ENCODE data around the gene TPM1. TPM values are rescaled to one million over a fixed set of nuclear protein-coding genes. Genes with fewer than 3 reads are reported as not detected.

The TPM1 gene
- total RNA-seq, 1 experiment from 2014 or later = 421 TPM

DNA sequence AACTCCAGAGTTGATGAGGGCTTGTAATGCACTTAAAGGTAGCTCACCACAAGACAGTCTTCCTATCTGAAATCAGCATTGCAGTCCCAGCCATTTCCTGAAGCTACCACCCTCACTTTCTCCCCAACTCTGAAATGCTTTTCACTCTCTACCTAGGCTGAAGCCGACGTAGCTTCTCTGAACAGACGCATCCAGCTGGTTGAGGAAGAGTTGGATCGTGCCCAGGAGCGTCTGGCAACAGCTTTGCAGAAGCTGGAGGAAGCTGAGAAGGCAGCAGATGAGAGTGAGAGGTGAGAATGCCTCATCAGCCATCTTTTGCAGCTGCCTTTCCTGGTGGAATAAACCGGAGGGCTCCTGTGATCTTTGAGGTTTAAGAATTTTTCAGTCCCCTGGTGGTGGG, 14.3 kb downstream of the TPM1 start:
- Mint-ChIP-seq H3K9me3 (no peaks in the 10 kb centered on the region), H3K4me3 (no peak overlapping the region), H3K4me1 (peaks cover 20% of the 10 kb centered on the region), H3K27ac (peak overlapping the region; percentile 81), H3K27me3 (ENCODE audit: low read depth) (no peaks in the 10 kb centered on the region), H3K36me3 (peaks cover 86% of the 10 kb centered on the region)
- TF ChIP-seq NFATC4 (CRISPR knock-in tag; IDR thresholded peaks at IDR 0.05) = no peak
- TF ChIP-seq SP1 (CRISPR knock-in tag; conservative IDR thresholded peaks at IDR 0.05) = no peak
- TF ChIP-seq, protein P1, sequence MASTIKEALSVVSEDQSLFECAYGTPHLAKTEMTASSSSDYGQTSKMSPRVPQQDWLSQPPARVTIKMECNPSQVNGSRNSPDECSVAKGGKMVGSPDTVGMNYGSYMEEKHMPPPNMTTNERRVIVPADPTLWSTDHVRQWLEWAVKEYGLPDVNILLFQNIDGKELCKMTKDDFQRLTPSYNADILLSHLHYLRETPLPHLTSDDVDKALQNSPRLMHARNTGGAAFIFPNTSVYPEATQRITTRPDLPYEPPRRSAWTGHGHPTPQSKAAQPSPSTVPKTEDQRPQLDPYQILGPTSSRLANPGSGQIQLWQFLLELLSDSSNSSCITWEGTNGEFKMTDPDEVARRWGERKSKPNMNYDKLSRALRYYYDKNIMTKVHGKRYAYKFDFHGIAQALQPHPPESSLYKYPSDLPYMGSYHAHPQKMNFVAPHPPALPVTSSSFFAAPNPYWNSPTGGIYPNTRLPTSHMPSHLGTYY (CRISPR knock-in tag; IDR thresholded peaks at IDR 0.05) = no peak
- TF ChIP-seq FOXK1 (CRISPR knock-in tag; IDR thresholded peaks at IDR 0.05) = no peak
- TF ChIP-seq, protein P2, sequence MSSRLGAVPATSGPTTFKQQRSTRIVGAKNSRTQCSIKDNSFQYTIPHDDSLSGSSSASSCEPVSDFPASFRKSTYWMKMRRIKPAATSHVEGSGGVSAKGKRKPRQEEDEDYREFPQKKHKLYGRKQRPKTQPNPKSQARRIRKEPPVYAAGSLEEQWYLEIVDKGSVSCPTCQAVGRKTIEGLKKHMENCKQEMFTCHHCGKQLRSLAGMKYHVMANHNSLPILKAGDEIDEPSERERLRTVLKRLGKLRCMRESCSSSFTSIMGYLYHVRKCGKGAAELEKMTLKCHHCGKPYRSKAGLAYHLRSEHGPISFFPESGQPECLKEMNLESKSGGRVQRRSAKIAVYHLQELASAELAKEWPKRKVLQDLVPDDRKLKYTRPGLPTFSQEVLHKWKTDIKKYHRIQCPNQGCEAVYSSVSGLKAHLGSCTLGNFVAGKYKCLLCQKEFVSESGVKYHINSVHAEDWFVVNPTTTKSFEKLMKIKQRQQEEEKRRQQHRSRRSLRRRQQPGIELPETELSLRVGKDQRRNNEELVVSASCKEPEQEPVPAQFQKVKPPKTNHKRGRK (CRISPR knock-in tag; IDR thresholded peaks at IDR 0.05; ENCODE audit: borderline replicate concordance) = no peak
- TF ChIP-seq E2F5 (CRISPR knock-in tag; IDR thresholded peaks at IDR 0.05) = no peak
- TF ChIP-seq ZNF121 (CRISPR knock-in tag; IDR thresholded peaks at IDR 0.05) = no peak
- TF ChIP-seq ATF1 (CRISPR knock-in tag; IDR thresholded peaks at IDR 0.05) = no peak
- ATAC-seq (no peak), DNase-seq (ENCODE audit: low spot score) (no peak)
- POLR2A ChIA-PET = interaction anchor here (0.8 to 1.4 kb wide), 3 partner anchors 9 to 14 kb away, joined by 3 to 5 read pairs (median 4); partner anchors contain the start of gene TPM1
- CTCF ChIA-PET = interaction anchor here (1.3 kb wide), 1 partner anchor 9 kb away, joined by 4 read pairs; no protein-coding TSS in a partner anchor

DNA sequence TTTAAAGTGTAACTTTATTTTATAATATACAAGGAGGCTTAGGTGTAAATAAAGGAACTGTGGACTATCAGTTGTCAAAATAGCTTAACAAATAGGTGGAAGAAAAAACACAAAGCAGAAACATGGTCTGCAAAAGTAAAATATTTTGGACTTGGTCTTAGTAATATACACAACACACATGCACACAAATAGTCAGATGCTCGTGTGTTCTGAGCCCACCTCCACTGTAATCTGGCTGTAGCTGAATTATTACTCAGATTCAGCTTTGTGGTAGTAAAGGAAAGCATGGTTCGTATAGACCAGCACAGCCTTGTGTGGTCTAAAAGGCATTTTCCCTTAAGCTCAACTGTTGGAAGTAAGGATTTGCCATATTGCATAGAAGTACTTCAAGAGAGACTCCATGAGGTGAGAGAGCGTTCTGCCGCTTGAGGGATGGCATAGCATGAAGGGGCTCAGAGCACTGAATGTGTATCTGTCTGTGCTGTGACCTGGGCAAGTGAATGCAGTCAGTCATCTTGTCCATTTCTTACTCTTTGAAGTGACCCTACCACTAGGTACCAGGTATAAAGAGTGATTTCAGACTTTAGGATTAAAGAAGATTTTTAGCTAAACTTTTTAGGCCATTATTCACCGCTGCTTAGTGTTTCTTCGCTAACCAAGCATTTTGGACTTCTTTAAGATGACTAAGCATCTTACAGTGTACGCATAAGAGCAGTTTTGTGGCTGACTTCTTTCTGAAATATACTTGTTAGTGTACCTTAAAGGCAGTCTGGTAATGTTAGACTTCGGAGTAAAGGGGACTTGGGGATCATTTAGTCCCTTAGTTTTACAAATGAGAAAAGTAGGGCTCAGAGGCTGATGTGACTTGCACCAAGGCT, 15.2 kb downstream of the TPM1 start:
- POLR2A ChIA-PET = interaction anchor here (0.6 to 1.4 kb wide), 4 partner anchors 8 to 211 kb away, joined by 3 to 5 read pairs (median 4); partner anchors contain the start of gene TPM1
- H3K36me3 Mint-ChIP-seq = peaks cover 86% of the 10 kb centered on the region
- no peak for DNase-seq (ENCODE audit: low spot score)
- TF ChIP-seq NFE2L1 (CRISPR knock-in tag; IDR thresholded peaks at IDR 0.05) = no peak
- TF ChIP-seq STAT6 (CRISPR knock-in tag; conservative IDR thresholded peaks at IDR 0.05; ENCODE audit: low read depth) = no peak
- TF ChIP-seq, protein P3, sequence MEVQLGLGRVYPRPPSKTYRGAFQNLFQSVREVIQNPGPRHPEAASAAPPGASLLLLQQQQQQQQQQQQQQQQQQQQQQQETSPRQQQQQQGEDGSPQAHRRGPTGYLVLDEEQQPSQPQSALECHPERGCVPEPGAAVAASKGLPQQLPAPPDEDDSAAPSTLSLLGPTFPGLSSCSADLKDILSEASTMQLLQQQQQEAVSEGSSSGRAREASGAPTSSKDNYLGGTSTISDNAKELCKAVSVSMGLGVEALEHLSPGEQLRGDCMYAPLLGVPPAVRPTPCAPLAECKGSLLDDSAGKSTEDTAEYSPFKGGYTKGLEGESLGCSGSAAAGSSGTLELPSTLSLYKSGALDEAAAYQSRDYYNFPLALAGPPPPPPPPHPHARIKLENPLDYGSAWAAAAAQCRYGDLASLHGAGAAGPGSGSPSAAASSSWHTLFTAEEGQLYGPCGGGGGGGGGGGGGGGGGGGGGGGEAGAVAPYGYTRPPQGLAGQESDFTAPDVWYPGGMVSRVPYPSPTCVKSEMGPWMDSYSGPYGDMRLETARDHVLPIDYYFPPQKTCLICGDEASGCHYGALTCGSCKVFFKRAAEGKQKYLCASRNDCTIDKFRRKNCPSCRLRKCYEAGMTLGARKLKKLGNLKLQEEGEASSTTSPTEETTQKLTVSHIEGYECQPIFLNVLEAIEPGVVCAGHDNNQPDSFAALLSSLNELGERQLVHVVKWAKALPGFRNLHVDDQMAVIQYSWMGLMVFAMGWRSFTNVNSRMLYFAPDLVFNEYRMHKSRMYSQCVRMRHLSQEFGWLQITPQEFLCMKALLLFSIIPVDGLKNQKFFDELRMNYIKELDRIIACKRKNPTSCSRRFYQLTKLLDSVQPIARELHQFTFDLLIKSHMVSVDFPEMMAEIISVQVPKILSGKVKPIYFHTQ (CRISPR knock-in tag; IDR thresholded peaks at IDR 0.05) = peak; percentile 17; the same call in 1 of the 2 replicates
- no peak for TF ChIP-seq E2F4 (CRISPR knock-in tag; IDR thresholded peaks at IDR 0.05; ENCODE audit: borderline replicate concordance, low read depth)
- no peak for TF ChIP-seq ZNF671 (CRISPR knock-in tag; IDR thresholded peaks at IDR 0.05)
- TF ChIP-seq CDX4 (CRISPR knock-in tag; IDR thresholded peaks at IDR 0.05; ENCODE audit: borderline replicate concordance) = peak; percentile 82; the same call in 1 of the 2 replicates
- TF ChIP-seq IRF1 (CRISPR knock-in tag; IDR thresholded peaks at IDR 0.05) = no peak
- no peak for TF ChIP-seq CBFB (CRISPR knock-in tag; IDR thresholded peaks at IDR 0.05; ENCODE audit: low read depth)
- CTCF ChIA-PET = interaction anchor here (1.3 kb wide), 1 partner anchor 10 kb away, joined by 4 read pairs; no protein-coding TSS in a partner anchor
- no peak overlapping the region for H3K4me3 Mint-ChIP-seq
- no peaks in the 10 kb centered on the region for H3K27me3 Mint-ChIP-seq (ENCODE audit: low read depth)
- no peak for ATAC-seq
- H3K4me1 Mint-ChIP-seq = peaks cover 12% of the 10 kb centered on the region
- 0 out of 2 replicates have a peak overlapping the region, but pooled peaks have one; percentile 5 for H3K27ac Mint-ChIP-seq
- no peaks in the 10 kb centered on the region for H3K9me3 Mint-ChIP-seq
